HG02970 (cell line): ENCODE results near the gene KIAA1210.
A peak's percentile ranks its signal among the peaks of the same experiment; 100 is the strongest.

ENCODE experiments used
- ATAC-seq: cut with Tn5 transposase; IDR thresholded peaks from one replicate; pipeline ENCODE4 v1.9.1; 2021; ENCODE audit warnings: mild to moderate bottlenecking, moderate library complexity, moderate number of reproducible peaks; ENCODE audit not compliant: unreplicated experiment, low FRiP score

Gene KIAA1210

DNA sequence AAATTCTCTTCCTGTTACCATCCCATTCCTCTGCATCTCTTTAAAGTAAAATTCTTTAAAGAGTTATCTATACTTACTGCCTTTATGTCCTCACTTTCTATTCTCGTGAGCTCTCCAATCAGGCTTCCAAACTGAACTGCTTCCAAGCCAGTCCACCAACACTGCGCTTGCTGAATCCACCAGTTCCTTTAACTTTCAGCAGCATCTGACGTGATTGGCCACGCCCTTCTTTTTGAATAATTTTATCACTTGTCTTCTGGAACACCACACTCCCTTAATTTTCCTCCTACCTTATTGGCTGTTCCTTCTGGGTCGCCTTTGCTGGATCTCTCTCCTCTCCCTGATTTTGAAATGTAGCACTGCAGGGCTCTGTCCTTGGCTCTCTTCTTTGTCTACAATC is at the start of gene KIAA1210:
TSS of gene KIAA1210 (minus strand) at position 163 of the 400 bp plus-strand sequence. CDS start 4,170 bp downstream, outside the sequence.
- ATAC-seq: no peak

DNA sequence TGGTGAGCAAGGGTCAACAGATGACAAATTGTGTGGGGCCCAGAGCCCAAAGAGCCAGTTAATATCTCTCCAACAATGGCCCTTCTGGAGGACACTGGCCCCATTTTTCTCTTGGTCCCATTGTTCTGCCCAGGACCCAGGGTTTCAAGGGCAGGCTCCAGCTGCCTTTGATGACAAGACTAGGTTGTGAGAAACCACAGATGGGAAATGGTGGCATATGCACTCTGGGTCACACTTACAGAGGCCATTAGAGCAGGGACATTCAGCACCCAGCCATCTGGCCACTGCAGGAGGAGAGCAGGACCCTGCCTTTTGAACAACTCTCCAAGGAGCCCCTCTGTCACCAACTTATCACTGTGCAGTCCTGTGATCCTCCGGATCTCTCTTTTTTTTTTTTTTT is 49.7 kb upstream of the KIAA1210 start:
- no peak for ATAC-seq

- ATAC-seq: no peak
Measured at GRCh38 chrX:119174900-119175299, 47.3 kb upstream of the KIAA1210 start.

GRCh38 chrX:119168104-119168503 is 40.5 kb upstream of the KIAA1210 start:
- ATAC-seq: no peak

- ATAC-seq: no peak
Measured at GRCh38 chrX:119158226-119158625, 30.6 kb upstream of the KIAA1210 start.

DNA sequence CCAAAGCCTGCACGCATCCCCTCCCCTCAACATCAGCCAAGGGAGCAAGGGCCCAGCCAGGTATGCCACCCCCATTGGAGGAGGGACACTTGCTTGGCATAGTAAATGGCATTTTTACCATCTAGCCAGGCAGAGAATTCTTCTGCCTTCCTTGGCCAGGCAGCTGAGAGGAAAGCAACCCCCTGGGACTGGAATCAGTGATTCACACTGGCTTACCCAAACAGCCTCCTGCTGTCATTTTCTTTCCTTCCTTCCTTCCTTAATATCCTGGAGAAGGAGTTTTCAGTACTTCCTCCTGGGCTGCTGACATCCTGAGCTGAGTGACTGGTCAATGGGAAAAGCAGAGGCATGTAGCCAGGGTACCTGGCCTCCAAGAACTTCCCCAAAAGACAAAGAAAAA is 28.6 kb upstream of the KIAA1210 start:
- no peak for ATAC-seq

DNA sequence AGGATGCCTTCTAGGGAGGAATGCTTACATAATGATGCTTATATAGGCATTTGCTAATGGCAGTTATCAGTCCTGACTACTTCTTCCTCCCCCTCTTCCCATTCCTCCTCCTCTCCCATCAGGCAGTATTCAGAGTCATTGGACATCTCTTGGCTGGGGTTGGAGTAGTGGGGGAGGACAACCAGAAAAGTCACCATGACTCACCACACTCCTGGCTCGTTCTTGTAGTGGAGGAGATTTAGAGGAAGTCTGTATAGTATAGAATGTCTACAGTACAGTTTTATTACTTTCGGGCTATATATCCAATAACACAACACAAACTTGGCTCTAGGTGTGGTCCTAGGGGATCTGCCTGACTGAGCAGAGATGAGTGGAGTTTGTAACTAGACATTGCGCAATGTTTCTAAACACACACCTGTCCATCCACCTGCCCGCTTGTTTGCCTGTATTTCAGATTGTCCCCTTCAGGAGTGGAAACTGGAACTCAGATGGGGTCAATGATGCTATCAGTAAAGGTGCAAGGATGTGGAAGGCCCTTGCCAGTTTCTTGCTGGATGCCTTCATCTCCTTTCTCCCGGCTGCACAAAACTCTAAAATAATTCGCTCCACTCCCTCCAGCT is 27.9 kb upstream of the KIAA1210 start:
- no peak for ATAC-seq

DNA sequence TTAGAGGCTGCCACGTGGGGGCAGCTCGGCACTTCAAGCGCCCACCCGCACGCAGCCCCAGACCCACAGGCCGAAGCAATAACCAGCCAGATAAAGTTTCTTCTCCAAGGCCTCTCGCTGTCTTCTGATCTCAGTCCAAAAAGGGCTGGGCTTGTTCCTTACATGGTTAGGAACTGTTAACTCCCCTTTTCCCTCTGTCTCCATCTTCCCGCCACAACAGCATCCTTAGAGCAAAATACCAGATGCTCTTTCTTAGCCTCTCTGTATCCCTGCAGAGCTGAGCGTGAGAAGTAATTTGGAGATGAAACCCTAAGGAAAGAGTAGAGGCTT is 23.4 kb upstream of the KIAA1210 start:
- ATAC-seq: no peak

- ATAC-seq: no peak
Measured at GRCh38 chrX:119150163-119151050, 22.8 kb upstream of the KIAA1210 start.

- no peak for ATAC-seq
Measured at GRCh38 chrX:119147486-119147885, 19.9 kb upstream of the KIAA1210 start.

DNA sequence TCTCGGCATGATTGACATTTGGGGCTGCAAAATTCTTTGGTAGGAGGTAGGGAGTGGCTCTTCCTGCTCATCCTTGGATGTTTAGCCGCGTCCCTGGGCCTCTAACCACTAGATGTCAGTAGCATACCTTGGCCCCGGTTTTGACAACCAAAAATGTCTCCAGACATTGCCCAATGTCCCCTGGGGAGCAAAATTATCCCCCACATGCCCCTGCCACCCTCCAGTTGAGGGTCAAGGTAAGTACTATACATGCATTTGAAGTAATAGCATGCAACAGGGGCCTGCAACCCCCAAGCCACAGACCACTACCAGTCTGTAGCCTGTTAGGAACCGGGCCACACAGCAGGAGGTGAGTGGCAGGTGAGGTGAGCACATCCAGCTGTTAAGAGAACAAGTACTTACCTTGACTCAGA is 17.6 kb upstream of the KIAA1210 start:
- ATAC-seq: no peak

GRCh38 chrX:119134466-119134865 is 6.9 kb upstream of the KIAA1210 start:
- no peak for ATAC-seq

DNA sequence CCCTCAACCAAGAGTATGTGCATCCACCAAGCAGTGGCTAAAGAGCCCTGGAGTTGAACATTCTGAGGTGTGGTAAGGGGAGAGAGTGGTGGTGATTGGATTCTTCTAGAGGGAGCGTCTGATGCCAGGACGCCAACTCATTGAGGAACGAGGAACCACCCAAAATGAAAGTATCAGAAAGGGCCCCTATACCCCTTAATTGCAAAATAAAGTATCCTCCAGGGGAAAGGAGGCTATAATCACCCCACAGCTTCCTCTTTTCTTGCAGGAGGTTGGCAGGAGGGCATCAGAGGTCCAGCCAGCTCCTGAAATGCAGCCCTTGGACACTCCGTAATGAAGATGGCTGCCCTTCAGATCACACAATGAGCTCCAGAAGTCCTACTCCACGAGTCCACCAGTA is 5.3 kb upstream of the KIAA1210 start:
- ATAC-seq: no peak

GRCh38 chrX:119132316-119132715 is 4.7 kb upstream of the KIAA1210 start:
- no peak for ATAC-seq

DNA sequence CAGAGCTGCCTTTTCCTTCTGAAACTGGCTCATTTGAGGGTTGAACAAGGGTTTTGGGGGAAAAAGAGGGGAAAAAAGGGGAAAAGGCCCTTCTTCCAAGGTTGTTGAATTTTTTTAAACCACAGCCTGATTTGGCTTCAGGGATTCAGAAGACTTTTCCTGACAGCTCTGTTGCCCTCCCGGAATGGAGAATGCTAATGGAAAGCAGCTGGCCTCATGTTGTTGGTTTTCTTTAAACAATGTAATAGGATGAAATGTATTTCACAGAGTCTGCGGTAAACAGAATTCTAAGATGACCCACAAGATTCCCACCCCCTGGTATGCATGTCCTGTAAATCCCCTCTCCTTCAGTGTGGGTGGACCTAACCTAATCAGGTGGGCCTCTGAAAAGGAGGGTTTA is 3.3 kb upstream of the KIAA1210 start:
- ATAC-seq: no peak

GRCh38 chrX:119121341-119121740 is 6.3 kb downstream of the KIAA1210 start:
- ATAC-seq: no peak

DNA sequence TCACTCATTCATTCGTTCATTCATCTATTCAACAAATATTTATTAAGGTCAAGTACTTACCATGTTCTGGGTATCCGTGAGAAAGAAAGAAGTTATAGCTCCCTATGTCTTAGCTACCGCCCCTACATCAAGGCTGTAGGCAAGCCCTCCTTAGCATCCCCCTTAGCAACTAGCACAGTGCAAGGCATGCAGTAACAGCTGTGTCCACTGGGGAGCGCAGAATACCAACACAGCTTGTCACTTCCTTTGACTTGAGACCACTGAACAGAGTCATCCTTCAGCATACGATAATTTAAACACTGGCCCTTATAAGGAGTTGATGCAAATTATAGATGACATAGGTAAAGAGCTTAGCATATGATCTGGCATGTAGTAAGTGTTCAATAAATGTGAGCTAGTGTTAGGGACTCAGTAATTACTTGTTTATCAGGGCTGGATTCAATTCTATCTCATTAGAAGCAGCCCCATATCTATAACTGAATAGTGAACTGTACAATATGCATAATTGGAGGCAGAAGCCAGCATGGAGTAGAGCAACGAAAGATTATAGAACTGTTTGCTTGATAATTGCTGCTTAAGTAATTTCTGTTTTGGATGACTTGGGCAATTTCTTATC is 8.7 kb downstream of the KIAA1210 start:
- ATAC-seq: peak; percentile 76

DNA sequence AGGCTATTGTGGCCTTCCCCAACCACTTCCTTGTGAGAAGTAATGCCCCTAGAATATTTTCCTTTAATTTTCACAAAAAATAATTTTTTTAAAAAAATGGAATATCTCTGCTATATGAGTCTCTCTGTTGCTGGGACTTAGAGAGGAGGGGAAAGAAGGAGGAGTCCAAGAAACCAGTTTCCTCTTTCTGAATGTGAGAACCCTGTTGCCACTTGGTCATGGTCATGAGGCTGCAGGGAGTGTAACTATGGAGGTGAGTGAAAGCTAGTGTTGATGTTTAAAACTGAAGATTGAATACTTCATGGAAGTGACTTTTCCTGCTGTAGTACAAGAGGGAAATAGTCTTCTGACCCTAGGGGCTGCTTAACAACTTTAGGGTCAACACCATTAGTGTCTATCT is 20.4 kb downstream of the KIAA1210 start:
- no peak for ATAC-seq

GRCh38 chrX:119105826-119106225 is 21.8 kb downstream of the KIAA1210 start:
- no peak for ATAC-seq

DNA sequence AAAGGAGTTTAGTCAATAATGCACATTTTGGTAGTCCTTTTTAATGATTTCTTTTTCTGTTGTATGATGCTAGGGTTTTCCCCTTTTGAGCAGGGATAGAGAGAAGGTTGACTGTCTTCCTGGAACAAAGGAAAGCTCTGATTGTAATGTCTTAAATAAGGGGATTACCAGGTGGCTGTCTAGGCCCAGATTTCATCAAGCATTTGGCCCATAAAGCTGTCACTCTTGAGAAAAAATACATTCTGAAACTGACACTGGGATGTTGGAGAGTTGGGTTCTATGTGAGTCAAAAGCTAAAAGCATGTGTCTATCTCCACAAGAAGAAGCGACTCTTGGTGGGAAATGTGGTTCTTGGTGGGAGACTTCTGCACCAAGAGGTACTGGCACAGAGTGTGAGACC is 26.4 kb downstream of the KIAA1210 start:
- no peak for ATAC-seq

DNA sequence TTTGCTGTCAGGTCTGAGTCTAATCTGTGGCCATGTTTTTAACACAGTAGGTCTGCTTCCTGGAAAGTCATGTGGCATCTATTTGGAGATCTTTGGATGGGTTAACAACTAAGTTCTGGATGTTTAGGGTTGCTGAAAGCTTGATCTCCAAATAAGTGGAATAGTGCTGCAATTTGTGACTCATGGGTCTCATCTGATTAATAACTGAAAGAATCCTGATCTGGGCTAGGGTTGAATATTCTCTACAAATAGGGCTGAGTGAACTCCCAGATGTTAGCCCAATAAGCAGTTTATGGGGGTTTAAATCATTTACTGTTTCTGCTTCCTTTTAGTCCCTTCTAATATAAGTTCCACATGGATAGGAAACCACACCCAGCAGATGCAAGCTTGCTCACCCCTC is 31.7 kb downstream of the KIAA1210 start:
- ATAC-seq: no peak

- no peak for ATAC-seq
Measured at GRCh38 chrX:119094819-119095218, 32.8 kb downstream of the KIAA1210 start.
